Measurements from ENCODE around the gene ANKRD40CL.

ANKRD40CL gene

GRCh38 chr17:50767446-50767845 lies at the start of gene ANKRD40CL:
Gene ANKRD40CL (minus strand): TSS chr17:50767518. CDS start chr17:50766913, 605 bp downstream.
- TF ChIP-seq CTCF (IDR thresholded peaks at IDR 0.05) = no peak
- TF ChIP-seq ZFX (IDR thresholded peaks at IDR 0.05; ENCODE audit: borderline replicate concordance) = no peak
- peak within 1 kb of the TSS; percentile 69 for H3K27ac ChIP-seq

GRCh38 chr17:50816271-50816670 lies 49.0 kb upstream of the ANKRD40CL start:
- no peak overlapping the region for H3K27ac ChIP-seq
- TF ChIP-seq CTCF (IDR thresholded peaks at IDR 0.05) = no peak
- no peak for TF ChIP-seq ZFX (IDR thresholded peaks at IDR 0.05; ENCODE audit: borderline replicate concordance)

- no peak overlapping the region for H3K27ac ChIP-seq
- TF ChIP-seq CTCF (IDR thresholded peaks at IDR 0.05) (no peak), ZFX (IDR thresholded peaks at IDR 0.05; ENCODE audit: borderline replicate concordance) (no peak)
Observed at GRCh38 chr17:50815400-50815799, 48.1 kb upstream of the ANKRD40CL start.

- TF ChIP-seq CTCF (IDR thresholded peaks at IDR 0.05) (no peak), ZFX (IDR thresholded peaks at IDR 0.05; ENCODE audit: borderline replicate concordance) (no peak)
- no peak overlapping the region for H3K27ac ChIP-seq
Observed at GRCh38 chr17:50813583-50813982, 46.3 kb upstream of the ANKRD40CL start.

GRCh38 chr17:50808888-50809287 lies 41.6 kb upstream of the ANKRD40CL start:
- no peak overlapping the region for H3K27ac ChIP-seq
- TF ChIP-seq ZFX (IDR thresholded peaks at IDR 0.05; ENCODE audit: borderline replicate concordance) (no peak), CTCF (IDR thresholded peaks at IDR 0.05) (no peak)

GRCh38 chr17:50808413-50808812 lies 41.1 kb upstream of the ANKRD40CL start:
- TF ChIP-seq CTCF (IDR thresholded peaks at IDR 0.05) = no peak
- no peak for TF ChIP-seq ZFX (IDR thresholded peaks at IDR 0.05; ENCODE audit: borderline replicate concordance)
- H3K27ac ChIP-seq = no peak overlapping the region

- H3K27ac ChIP-seq = no peak overlapping the region
- TF ChIP-seq CTCF (IDR thresholded peaks at IDR 0.05) = no peak
- no peak for TF ChIP-seq ZFX (IDR thresholded peaks at IDR 0.05; ENCODE audit: borderline replicate concordance)
Observed at GRCh38 chr17:50807675-50808074, 40.4 kb upstream of the ANKRD40CL start.
